ENCODE results near the gene CMKLR1. TPM values are rescaled to one million over a fixed set of nuclear protein-coding genes. Genes with fewer than 3 reads are reported as not detected.

The CMKLR1 gene
- polyA plus RNA-seq, 12 donors = 2.2 to 10.3 (median 4.3) TPM; not detected in 1

DNA sequence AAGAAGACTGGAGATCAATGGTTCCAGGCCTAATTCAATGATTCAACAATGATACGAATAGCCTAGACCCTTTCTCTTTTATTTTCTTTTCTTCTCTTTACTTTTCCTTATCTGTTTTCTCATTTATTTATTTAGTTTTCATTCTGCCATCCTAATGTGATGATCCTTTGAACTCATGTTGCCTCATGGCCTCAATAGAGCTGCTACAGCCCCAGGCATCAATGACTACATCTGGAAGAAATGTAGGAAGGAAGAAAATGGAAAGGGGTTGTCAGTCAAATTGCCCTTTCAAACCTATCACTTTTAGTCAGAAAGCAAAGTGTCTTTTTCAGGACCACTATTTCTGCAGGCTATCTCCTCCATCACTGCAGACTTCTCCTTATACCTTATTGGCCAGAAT, 69.9 kb downstream of the CMKLR1 start:
- DNase-seq = no peak

DNA sequence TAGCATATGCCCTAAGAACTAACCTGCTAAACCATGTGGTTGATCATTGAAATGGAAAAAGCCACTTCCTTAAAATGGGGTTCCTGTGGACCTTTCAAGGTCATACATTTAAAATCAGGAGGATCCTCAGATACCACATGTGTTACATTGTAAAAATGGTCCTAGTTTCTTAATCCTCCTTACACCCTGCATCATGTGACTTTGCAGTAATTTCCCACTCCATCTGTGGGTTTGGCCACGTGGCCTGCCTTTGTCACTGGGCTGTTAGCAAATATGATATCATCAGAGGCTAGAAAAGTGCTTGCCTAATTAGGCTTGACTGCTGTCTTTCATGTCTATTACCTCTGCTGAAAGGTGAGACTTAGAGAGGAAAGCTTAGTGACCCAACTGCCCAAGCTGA, 70.7 kb downstream of the CMKLR1 start:
- DNase-seq = no peak

DNA sequence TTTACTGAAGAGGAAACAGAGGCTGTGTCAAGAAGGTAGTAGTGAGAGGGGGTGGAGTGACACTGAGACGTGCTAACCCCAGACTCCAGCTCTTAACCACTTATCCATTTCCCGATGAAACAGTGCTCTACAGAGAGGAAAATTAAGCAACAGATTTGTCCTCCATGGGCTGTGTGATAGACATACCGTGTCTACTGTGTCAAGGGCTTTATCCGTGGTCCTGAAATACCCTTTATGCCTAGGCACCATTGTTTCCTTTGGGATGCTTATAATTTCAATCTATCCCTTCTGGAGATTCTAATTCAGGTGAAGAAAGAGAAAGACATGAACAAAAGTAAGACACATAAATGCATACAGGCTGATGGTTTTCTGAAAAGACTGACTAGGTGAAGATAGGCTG, 71.7 kb downstream of the CMKLR1 start:
- DNase-seq = no peak

DNA sequence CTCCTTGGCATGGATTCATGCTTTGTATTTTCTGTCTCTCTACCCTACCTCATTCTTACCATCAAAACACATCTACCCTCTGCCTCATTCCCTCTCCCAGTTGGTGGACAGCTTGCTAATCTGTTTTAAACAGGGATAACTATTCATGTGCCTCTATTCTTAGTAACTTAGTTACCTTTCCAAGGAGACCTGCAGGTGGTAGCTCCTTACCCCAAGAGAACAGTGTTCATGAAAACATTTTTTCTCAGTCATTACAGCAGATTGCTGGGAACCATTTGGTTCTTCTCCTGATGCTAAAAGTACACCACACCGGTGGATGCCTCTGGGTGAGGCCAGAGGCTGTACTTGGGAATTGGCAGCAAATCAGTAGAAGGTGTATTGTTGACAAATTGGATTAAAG, 73.0 kb downstream of the CMKLR1 start:
- no peak for DNase-seq

DNA sequence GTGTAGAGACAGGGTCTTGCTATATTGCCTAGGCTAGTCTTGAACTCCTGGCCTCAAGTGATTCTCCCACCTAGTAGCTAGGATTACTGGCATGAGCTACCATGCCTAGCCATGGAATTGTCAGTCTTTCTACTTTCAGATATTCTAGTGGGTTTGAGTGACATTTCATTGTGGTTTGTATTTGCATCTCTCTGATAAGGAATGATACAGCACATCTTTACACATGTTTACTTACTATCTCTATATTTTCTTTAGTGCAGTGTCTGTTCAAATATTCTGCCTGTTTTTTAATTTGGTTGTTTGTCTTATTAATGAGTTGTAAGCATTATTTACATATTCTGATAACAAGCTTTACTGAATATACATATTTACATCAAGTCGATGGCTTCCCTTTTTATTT, 73.6 kb downstream of the CMKLR1 start:
- DNase-seq = no peak

DNA sequence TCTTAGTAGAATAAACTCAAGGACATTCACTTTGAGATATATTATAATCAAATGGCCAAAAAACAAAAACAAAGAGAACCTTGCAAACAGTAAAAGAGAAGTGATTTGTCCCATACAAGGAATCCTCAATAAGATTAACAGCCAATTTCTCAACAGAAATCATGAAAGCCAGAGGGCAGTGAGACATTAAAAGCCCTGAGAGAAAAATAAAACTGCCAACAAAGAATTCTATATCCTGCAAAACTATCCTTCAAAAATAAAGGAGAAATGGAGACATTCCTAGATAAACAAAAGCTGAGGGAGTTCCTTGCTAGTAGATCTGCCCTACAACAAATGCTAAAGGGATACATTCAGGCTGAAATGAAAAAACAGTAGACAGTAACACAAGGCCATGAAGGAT, 78.1 kb downstream of the CMKLR1 start:
- DNase-seq = no peak

DNA sequence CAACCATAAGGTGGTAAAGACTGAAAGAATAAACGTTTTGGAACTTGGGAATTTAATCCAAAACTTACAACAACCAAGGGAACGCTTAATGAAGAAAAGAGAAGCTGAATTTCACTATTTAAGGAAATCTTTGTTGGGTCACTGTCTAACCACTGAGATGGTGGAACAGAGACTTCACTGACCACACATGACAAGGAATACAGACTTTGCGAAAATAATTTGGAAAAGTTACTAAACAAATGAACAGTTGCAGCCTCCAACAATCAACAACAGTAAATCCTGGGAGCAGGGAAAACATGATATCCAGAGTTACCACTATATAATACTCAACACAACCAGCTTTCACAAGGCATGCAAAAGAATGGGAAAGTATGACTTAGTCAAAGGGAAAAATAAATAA, 79.1 kb downstream of the CMKLR1 start:
- DNase-seq = no peak

DNA sequence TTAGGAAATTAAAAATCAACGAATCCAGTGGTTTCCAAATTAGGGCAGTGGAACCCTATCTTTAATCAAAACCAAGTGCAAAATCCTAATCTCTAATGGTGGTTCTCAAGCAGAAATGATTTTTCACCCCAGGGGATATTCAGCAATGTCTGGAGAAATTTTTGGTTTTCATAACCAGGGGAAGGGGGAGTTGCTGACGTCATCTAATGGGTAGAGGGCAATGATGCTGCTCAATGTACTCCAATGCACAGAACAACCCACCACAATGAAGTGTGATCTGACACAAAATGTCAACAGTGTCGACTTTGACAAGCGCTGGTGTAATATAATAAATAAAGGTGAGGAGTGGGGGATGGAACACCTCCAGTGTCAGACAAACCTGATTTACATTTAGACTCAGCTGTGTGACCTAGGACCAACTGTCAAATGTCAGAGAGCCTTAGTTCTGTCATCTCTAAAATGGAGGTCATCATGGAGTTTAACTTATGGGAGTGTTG, 81.5 kb downstream of the CMKLR1 start:
- no peak for DNase-seq

DNA sequence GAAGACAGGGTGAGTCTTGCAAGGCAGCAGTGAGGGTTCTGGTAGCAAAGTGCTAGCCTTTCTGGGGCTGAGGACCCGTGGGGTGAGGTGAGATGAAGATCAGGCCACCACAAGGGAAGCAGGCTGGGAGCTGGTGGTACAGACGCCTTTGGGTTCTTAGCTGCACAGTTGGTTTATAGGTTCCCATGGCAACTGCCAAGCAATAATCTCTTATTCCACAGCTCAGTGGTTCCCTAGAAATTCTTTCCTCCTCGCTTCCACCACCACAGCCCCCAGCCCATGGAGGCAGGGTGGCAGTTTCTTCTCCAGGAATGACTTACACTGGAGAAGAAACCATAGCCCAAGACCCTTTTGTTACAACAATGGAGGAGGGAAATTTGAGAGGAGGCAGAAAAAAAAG, 82.1 kb downstream of the CMKLR1 start:
- DNase-seq = no peak

DNA sequence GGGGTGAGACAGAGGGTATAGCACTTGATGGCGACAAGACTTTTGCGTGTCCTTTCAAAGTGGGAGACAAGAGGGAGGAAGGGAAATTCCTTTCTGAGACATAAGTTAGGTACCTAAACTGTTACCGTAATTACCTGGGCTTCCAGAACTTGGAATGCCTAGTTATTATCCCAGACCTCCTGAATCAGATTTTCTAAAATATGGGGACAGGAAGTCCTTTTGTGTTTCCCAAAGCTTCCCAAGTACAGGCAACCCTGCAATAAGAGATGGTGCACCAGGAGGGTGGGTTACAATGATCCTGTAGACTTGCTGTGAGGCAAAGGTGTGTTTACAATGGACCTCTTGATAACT, 83.9 kb downstream of the CMKLR1 start:
- DNase-seq = no peak

DNA sequence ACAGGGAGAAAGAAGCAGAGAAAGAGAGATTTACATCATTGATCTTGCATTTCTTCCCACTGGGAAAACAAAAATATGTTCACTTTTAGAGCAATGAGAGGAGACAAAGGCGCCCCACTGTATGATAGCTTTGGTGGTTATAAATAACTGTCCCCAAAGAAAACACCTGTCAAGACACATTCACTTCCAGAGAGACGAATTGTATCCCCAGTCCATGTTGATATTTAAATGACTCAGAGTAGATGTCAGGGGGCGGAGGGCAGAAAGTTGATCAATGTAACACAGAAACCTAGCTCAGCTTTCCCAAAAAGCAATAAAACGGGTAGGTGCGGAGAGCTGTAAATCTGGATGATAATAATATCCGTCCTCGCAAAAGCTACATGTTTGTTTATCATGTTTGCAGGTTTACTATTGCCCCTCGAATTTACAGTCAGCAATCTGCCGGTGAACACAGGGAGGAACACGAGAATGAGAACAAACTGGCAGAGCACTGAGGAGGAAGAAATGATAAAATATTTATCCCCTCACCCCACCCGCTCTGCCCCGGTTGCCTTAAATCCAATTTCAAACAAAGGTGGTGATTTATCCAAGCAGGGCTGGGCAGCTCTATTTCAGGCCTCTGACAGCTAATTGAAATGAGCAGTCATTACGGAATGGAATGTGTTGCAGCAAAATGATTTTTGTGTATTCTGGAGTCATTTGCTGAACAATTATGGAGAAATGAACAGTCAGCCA, 84.4 kb downstream of the CMKLR1 start:
- no peak for DNase-seq

DNA sequence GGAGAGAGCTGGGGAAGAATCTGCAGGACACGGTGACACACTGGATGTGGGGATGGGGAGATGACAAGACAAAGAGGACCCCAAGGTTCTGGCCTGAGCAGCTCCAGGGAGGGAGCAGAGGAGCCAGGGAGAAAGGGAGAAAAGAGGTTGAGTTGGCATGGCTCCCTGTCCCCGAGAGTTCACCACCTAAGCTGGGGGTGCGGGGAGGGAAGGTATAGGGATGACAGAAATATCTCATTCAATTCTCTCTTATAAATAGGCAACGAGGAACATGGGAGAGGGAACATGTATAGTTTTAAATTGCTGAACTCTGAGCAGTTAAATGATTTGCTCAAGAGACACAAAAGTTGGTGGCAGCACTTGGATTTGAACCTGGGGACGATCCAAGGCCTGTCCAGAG, 85.1 kb downstream of the CMKLR1 start:
- DNase-seq = no peak

DNA sequence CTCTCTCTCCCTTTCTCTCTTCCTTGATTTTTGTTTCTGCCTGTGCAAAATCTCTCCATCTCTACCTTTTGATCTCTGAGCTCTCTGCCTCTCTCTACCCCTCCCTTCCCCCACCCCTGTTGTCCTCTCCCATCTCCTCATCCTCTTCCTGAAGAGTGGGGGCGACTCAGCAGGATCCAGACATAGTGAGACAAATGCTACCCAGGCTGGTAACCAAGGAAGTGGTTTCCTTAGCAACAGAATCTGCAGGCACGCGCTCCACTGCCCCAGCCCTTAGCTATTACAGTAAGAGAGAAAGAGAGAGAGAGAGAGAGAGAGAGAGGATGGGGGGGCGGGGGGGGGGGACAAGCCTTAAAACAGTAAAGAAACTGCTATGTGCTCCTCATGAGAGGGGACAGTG, 85.6 kb downstream of the CMKLR1 start:
- no peak for DNase-seq

DNA sequence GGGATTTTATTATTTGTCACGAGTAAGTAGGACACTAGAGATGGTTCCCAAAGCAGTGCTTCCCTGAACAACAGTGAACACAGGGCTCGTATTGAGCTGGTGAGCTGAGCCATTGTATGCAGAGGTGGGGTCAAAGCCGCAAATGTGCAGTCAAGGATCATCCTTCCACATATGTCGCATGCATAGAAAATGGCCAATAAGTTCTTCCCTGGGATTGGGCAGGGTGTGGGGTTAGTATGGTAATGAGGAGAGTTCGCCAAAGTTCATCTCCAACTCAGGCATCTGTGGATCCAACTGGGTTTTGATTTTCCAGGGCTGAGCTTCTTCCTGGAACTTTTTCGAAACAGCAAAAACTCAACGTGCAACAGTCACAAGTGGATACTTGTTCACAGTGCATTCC, 86.6 kb downstream of the CMKLR1 start:
- DNase-seq = no peak

DNA sequence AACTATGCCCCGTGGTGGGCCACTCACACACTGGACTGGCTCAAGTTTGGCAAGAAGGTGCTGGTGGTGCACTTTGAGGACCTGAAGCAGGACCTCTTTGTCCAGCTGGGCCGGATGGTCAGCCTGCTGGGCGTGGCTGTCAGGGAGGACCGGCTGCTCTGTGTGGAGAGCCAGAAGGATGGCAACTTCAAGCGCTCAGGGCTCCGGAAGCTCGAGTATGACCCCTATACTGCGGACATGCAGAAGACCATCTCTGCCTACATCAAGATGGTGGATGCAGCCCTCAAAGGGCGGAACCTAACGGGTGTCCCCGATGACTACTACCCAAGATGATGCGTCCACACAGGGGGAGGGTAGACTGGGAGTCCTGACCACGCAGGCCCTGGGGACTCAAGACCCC, 91.1 kb downstream of the CMKLR1 start:
- no peak for DNase-seq

DNA sequence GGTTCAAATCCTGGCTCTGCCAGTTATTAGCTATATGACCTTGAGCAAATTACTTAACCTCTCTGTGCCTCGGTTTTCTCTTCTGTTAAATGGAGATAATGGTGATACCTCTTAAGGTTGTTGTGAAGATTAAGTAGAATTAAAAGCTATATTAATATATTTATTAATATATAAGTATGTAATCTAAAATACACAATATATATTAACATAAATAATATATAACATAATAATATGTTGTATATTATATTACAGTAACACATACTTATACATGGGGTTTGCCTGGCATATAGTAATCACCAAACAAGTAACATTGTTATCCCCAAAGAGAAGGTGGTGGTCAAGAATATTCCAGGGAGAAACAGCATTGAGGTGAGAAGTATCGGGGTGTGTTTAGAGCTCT, 92.0 kb downstream of the CMKLR1 start:
- no peak for DNase-seq

DNA sequence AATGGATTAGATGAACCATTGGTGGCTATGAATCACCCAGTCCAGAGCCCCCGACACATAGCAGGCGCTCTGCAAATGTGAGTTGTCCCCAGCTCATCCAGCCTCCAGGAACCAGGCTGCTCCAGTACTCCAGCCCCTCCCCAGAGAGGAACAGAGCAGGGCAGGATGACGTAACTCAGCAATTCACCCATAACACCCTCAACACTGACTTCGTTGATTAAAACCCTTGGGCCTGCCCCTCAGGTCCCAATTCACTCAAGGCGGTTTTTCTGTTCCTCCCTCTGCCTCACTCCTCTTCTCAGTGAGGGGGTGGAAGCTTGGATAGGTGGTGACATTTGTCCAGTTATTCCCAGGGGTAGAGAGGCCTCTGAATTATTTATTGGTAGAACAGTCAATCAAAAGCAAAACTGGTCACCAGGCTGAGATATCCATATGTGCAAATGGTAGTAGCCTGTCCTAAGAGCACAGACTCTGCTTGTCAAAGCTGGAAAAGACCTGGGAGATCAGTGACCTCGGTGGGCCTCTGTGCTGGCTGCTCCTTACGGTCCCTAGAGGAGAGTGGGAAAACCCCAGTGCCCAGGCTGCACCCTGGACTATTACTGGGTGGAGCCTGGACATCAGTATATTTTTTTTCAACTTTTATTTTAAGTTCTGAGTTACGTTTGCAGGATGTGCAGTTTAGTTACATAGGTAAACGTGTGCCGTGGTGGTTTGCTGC, 97.0 kb downstream of the CMKLR1 start:
- DNase-seq = no peak

DNA sequence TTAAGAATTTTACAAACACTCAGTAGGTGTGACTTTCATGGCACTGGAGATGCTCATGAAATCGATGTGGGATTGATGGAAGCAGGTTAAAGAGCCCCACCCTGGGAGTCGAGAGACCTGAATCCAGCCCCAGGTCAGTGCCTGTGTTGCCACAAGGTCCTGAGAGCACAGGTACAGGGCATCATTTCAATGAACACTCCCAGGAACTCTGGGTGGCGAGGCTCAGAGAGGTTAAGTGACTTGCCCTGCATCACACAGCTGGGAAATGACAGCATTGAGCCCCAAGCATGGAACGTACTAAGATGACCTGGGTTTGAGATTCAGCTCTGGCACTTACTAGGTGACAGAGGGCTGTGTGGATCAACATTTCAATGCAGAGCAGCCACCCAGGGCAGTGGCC, 98.2 kb downstream of the CMKLR1 start:
- no peak for DNase-seq

DNA sequence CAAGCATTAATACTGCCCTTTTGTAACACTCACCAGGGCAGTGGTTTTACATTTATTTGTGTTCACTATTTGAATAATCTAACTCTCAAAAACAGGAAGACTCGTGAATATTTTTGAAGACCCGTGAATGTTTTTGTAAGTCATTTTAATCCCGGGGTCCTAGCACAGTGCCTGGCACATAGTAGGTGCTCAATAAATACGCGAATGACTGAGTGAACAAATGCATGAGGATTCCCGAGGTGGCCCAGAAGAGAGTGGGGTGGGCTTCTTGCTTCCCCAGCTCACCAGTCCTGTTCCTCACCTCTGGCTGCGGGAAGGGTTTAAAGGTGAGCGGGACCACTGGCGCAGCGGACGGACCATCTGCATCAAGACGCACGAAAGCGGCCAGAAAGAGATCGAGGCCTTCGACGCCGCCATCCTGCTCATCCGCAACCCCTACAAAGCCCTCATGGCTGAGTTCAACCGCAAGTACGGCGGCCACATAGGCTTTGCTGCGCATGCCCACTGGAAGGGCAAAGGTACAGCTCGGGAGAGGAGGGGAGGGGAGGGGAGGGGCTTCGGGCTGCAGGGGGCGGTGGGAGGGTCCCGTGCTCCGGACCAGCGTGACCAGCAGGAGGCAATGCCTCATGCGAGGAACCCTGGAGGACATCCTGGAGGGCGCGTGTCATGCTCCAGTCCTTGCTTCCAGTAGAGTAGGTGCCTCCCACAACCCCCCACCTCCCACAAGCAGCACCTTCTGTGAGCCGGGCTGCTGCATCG, 98.9 kb downstream of the CMKLR1 start:
- no peak for DNase-seq

DNA sequence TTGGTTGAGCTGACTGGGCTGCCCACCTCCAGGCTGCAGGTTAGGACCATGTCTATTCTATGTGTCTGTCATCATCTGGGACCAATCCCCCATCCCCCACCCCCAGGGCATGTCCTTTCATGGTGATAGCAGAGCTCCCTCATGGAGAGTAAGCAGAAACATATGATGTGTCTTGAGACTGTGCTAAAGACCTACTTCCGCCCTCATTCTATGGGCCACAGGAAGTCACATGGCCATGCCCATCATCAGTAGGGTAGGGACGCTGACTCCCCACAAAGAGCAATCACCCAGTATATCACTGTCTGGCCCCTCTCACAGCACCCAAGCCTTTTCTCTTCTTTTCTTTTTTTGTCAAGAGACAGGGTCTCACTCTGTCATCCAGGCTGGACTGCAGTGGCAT, 99.7 kb downstream of the CMKLR1 start:
- no peak for DNase-seq

DNA sequence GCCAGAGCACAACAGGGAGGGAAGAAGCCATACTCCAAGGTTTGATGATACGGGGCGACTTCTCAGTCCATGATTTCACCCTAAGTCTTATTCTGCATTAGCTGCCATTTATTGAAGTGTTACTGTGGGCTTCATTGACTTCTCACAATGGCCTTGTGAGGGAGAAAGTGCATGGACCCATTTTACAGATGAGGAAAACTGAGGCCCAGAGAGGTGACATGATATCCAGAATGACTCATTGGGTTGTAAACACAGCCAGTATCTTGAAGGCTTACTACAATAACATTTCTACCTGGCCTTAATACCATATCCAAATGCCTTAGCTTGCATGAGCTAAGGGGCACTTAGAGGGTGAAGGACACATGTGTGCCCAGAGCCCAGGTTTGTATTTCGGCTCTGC, 100.6 kb downstream of the CMKLR1 start:
- no peak for DNase-seq
